Ectodermal cell (in vitro differentiated cells): Measurements from ENCODE around the gene MUC13.

Source experiments
- H3K27ac ChIP-seq: 2 replicates; pipeline ENCODE4 v1.7.0; 2013; ENCODE audit warnings: mild to moderate bottlenecking, low read depth, low read length; ENCODE audit not compliant: insufficient read depth, poor library complexity, severe bottlenecking
- H3K27me3 ChIP-seq: 2 replicates; pipeline ENCODE4 v1.7.0; 2013; ENCODE audit warnings: mild to moderate bottlenecking, low read length; ENCODE audit not compliant: insufficient read depth, control insufficient read depth, poor library complexity, severe bottlenecking
- H3K36me3 ChIP-seq: one replicate; pipeline ENCODE4 v1.7.0; 2013; ENCODE audit warnings: low read length; ENCODE audit not compliant: control insufficient read depth, insufficient read depth
- H3K4me1 ChIP-seq: one replicate; pipeline ENCODE4 v1.7.0; 2013; ENCODE audit warnings: low read length; ENCODE audit not compliant: control insufficient read depth, insufficient read depth
- H3K4me3 ChIP-seq: 2 replicates; pipeline ENCODE4 v1.7.0; 2013; ENCODE audit warnings: low read depth, low read length, control low read depth; ENCODE audit not compliant: insufficient read depth
- H3K9me3 ChIP-seq: 2 replicates; pipeline ENCODE4 v1.7.0; 2013; ENCODE audit warnings: mild to moderate bottlenecking, low read length, moderate library complexity; ENCODE audit not compliant: control insufficient read depth
- WGBS, 2 experiments: methylation state at CpG; one replicate each; pipeline ENCODE4 v1.1.7; 2013; ENCODE audit warnings: missing lambda C conversion rate in 2 of 2; 5-methylcytosine and 5-hydroxymethylcytosine counted together

Gene MUC13

GRCh38 chr3:124927574-124928045 lies 6.9 kb downstream of the MUC13 start:
- WGBS, 2 experiments, result 94 to 95% methylated on average over 2 of the region's 2 CpGs
- Histone ChIP-seq H3K4me3 (no peak overlapping the region), H3K4me1 (no peaks in the 10 kb centered on the region), H3K36me3 (no peaks in the 10 kb centered on the region), H3K27ac (no peak overlapping the region), H3K27me3 (no peaks in the 10 kb centered on the region), H3K9me3 (no peaks in the 10 kb centered on the region)

GRCh38 chr3:124926426-124927101 lies 8.0 kb downstream of the MUC13 start:
- Histone ChIP-seq H3K4me3 (no peak overlapping the region), H3K9me3 (no peaks in the 10 kb centered on the region), H3K27me3 (no peaks in the 10 kb centered on the region), H3K27ac (no peak overlapping the region), H3K4me1 (no peaks in the 10 kb centered on the region), H3K36me3 (no peaks in the 10 kb centered on the region)
- 90 to 91% methylated on average over 4 of the region's 4 CpGs for WGBS, 2 experiments

GRCh38 chr3:124924741-124925140 lies 9.8 kb downstream of the MUC13 start:
- Histone ChIP-seq H3K4me1 (no peaks in the 10 kb centered on the region), H3K27me3 (no peaks in the 10 kb centered on the region), H3K4me3 (no peak overlapping the region), H3K9me3 (no peaks in the 10 kb centered on the region), H3K36me3 (no peaks in the 10 kb centered on the region), H3K27ac (no peak overlapping the region)
- WGBS, 2 experiments, result 83 to 92% methylated on average over 2 of the region's 2 CpGs

GRCh38 chr3:124923833-124924232 lies 10.7 kb downstream of the MUC13 start:
- H3K4me3 ChIP-seq, result no peak overlapping the region
- no peaks in the 10 kb centered on the region for H3K4me1 ChIP-seq
- H3K36me3 ChIP-seq, result no peaks in the 10 kb centered on the region

GRCh38 chr3:124920718-124921117 lies 13.8 kb downstream of the MUC13 start:
- Histone ChIP-seq H3K4me1 (no peaks in the 10 kb centered on the region), H3K27me3 (no peaks in the 10 kb centered on the region), H3K36me3 (no peaks in the 10 kb centered on the region), H3K4me3 (no peak overlapping the region), H3K27ac (no peak overlapping the region), H3K9me3 (no peaks in the 10 kb centered on the region)
- WGBS, 2 experiments, result 94 to 98% methylated on average over 4 to 5 of the region's 5 CpGs

More at GRCh38 chr3:124923833-124924232, 10.7 kb downstream of the MUC13 start:
- H3K9me3 ChIP-seq, result no peaks in the 10 kb centered on the region
- H3K27ac ChIP-seq, result no peak overlapping the region
- no peaks in the 10 kb centered on the region for H3K27me3 ChIP-seq

GRCh38 chr3:124919756-124920155 lies 14.8 kb downstream of the MUC13 start:
- 86 to 96% methylated on average over 2 of the region's 2 CpGs for WGBS, 2 experiments
- no peaks in the 10 kb centered on the region for H3K36me3 ChIP-seq
- H3K4me1 ChIP-seq, result no peaks in the 10 kb centered on the region
- no peak overlapping the region for H3K27ac ChIP-seq
- H3K27me3 ChIP-seq, result no peaks in the 10 kb centered on the region
- no peaks in the 10 kb centered on the region for H3K9me3 ChIP-seq
- no peak overlapping the region for H3K4me3 ChIP-seq

- Histone ChIP-seq H3K9me3 (no peaks in the 10 kb centered on the region), H3K4me3 (no peak overlapping the region), H3K36me3 (no peaks in the 10 kb centered on the region), H3K27me3 (no peaks in the 10 kb centered on the region), H3K27ac (no peak overlapping the region), H3K4me1 (no peaks in the 10 kb centered on the region)
- WGBS, 2 experiments, result 92 to 96% methylated on average over 2 of the region's 2 CpGs
Measured at GRCh38 chr3:124918524-124918923, 16.0 kb downstream of the MUC13 start.

- Histone ChIP-seq H3K4me3 (no peak overlapping the region), H3K27me3 (no peaks in the 10 kb centered on the region), H3K9me3 (no peaks in the 10 kb centered on the region), H3K27ac (no peak overlapping the region), H3K36me3 (no peaks in the 10 kb centered on the region), H3K4me1 (no peaks in the 10 kb centered on the region)
- WGBS, 2 experiments, result 85 to 86% methylated on average over 7 of the region's 8 CpGs
Measured at GRCh38 chr3:124916837-124917409, 17.6 kb downstream of the MUC13 start.

- Histone ChIP-seq H3K36me3 (no peaks in the 10 kb centered on the region), H3K4me1 (no peaks in the 10 kb centered on the region), H3K4me3 (no peak overlapping the region), H3K27ac (no peak overlapping the region), H3K27me3 (no peaks in the 10 kb centered on the region), H3K9me3 (no peaks in the 10 kb centered on the region)
- WGBS, 2 experiments, result 96% methylated on average over 3 of the region's 3 CpGs
Measured at GRCh38 chr3:124915254-124915653, 19.3 kb downstream of the MUC13 start.

GRCh38 chr3:124907957-124908356 lies 26.6 kb downstream of the MUC13 start:
- WGBS, 2 experiments, result 18 to 32% methylated on average over 9 of the region's 9 CpGs
- no peak overlapping the region for H3K27ac ChIP-seq
- no peaks in the 10 kb centered on the region for H3K4me1 ChIP-seq
- H3K4me3 ChIP-seq, result no peak overlapping the region
- no peaks in the 10 kb centered on the region for H3K27me3 ChIP-seq
- no peaks in the 10 kb centered on the region for H3K36me3 ChIP-seq
- H3K9me3 ChIP-seq, result no peaks in the 10 kb centered on the region
